HG03095 (cell line): Measurements from ENCODE around the gene ACSF3.
"Not testable (repeated sequence)": the region's sequence is repeated elsewhere in the genome, so short reads cannot be mapped to it uniquely, and the experiment has no call there.

Source experiments
- ATAC-seq: cut with Tn5 transposase; IDR thresholded peaks from one replicate; pipeline ENCODE4 v1.9.1; 2021; ENCODE audit warnings: moderate library complexity; ENCODE audit not compliant: unreplicated experiment

Gene ACSF3

DNA sequence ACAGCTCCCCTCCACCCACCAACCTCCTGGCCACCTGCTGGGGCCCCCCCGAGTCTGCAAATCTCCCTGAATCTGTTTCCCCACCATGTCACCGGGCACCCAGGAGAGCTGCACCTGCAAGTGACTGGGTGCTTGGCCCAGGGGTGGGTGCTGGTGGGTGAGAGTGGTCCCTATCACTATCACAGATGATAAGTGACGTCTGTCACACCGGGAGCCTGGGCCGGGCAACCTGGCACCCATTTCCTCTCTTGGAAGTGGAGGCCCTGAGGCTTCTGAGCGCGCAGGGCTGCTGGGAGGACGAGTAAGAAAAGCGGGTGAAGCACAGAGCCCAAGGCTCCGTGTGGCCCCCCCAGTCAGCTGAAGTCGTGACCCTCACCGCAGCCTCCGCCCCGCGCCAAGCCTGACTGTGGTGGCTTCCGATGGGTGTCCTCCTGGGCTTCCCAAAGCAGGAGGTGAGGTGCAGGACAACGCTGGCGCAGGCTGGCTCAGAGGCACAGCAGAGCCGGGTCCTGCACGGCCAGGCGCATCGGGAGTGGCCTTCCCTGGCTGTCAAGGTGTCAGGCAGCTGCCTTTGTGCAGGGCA, 21.0 kb upstream of the ACSF3 start:
- ATAC-seq: no peak

DNA sequence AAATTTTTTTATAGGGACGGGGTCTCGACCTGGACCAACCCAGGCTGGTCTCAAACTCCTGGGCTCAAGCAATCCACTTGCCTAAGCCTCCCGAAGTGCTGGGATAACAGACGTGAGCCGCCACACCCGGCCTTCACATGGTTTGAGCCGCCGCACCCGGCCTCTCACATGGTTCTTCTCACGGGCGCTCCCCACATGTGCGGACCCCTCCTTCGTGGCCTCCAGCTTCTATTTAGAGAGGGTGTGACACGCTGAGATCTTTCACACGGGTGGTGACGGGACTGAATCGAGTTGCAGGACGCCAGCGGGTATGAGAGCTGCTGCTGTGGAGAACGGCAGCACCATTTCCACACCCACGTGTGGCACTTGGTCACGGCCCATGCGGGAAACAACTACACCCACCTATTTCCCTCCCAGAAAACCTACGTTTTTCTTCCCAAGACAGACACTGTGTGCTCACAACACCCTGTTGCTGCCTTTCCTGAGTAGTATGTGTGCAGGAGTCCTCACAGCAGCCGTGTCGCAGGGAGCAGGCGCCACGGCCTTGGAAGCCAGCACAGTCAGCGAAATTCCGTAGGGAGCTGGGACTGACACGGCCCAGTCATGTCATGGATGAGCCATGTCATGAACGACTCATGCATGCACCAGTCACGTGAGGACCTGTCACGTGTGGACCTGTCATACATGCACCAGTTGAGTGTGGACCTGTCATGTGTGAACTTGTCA, 20.1 kb upstream of the ACSF3 start:
- no peak for ATAC-seq

DNA sequence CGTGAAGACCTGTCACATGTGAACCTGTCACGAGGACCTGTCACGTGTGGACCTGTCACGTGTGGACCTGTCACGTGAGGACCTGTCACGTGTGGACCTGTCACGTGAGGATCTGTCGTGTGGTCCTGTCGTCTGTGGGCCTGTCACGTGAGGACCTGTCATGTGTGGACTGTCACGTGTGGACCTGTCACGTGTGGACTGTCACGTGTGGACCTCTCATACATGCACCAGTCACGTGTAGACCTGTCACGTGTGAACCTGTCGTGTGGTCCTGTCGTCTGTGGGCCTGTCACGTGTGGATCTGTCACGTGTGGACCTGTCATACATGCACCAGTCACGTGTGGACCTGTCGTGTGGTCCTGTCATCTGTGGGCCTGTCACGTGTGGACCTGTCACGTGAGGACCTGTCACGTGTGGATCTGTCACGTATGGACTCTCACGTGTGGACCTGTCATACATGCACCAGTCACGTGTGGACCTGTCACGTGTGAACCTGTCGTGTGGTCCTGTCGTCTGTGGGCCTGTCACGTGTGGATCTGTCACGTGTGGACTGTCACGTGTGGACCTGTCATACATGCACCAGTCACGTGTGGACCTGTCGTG, 19.5 kb upstream of the ACSF3 start:
- not testable (repeated sequence) for ATAC-seq

DNA sequence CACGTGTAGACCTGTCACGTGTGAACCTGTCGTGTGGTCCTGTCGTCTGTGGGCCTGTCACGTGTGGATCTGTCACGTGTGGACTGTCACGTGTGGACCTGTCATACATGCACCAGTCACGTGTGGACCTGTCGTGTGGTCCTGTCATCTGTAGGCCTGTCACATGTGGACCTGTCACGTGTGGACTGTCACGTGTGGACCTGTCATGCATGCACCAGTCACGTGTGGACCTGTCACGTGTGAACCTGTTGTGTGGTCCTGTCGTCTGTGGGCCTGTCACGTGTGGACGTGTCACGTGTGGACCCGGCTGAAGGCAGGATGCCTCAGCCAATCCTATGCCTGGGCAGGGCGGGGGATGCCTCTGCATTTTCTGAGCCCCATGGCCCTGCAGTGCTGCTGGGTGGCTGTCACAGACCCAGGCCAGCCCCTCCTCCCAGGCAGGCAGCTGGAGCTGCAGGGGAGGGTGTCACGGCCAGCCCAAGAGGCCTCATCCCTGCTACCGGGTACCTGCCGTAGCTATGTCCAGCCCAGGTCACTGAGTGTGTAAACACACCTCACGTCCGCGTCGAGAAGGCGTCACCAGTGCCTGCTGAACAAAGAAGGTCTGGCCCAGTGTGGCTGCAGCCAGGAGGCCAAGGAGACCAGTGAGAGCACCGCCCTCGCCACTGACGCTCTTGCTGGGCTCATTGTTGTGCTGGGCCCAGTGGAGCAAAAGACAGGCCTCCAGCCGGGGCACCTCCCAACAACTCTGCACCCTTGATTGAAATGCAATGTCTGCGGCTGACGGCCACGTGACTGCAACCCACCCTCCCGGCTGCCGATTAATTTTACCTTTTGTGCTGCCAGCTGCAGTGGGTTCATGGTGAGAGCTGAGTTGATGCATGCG, 18.6 kb upstream of the ACSF3 start:
- no peak for ATAC-seq

DNA sequence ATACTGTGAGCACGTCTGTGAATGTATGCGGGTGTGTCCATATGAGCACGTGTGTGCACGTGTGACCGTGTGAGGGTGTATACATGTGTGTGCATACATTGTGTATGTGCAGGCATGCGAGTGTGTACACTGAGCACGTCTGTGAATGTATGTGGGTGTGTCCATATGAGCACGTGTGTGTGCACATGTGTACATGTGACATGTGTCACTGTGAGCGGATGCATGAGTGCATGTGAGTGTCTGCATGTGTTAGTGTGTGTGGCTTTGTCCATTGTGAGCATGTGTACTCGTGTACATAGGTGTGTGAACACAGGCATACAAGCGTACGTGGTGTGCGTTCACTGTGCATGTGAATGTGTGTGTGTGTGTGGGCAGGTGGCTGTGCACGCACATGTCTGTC, 17.5 kb upstream of the ACSF3 start:
- no peak for ATAC-seq

DNA sequence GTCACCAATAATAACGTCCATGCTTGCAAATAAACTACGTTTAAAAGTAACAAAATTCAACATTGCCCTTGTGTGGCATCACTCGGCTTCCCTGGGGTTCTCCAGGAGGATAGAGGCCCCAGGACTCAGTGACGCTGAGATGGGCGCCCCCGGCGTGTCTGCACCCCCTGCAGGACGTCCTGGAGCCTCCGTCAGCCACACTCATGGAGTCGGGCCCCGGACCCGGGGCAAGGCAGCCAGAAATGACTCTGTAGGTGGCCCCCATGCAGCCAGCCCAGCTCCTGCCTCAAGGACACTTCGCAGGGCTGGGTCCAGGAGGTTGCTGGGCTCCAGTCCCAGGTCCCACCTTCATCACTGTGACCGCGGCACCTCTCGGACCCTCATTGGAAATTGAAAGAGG, 16.6 kb upstream of the ACSF3 start:
- no peak for ATAC-seq

DNA sequence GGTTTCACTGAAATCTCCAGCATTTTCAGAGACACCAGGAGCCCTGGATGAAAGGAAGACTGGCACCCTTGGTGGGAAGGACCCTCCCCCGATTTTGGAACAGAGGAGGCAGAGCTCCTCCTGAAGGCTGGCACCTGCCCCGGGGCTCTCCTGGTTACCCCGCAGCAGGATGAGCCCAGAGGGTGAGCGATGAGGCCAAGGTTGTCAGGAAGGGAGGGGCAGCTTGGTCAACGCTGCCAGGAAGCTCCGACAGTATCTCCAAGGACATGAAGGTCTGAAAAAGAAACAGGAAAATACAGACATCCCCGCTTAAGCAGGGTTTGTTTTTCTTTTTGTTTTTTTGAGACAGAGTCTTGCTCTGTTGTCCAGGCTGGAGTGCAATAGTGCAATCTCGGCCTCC, 15.5 kb upstream of the ACSF3 start:
- ATAC-seq: no peak

DNA sequence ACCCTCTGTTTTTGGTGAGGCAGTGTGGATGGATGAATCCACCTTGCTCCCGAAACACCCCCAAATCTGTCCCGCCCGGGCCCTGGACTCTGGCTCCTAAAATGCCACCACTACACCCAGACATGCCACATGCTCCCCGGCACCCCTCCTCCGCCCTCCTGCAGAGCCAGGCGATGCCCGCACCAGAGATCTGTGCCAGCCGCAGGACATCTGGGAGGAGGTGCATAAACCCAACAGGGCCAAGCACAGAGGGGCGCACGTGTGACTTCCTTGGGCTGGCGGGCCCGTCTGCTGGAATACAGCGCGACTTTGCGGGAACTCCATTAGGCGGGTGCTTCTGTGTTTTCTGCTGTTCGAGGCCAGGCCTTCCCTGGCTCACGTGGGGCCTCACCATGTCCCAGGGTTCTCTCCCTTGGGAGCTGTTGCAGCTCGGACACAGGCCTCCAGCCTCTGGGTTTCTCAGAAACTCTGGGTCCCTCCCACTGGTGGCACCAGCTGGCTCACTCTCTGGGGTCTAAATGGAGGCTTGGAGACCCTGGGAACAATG, 14.1 kb upstream of the ACSF3 start:
- ATAC-seq: no peak

DNA sequence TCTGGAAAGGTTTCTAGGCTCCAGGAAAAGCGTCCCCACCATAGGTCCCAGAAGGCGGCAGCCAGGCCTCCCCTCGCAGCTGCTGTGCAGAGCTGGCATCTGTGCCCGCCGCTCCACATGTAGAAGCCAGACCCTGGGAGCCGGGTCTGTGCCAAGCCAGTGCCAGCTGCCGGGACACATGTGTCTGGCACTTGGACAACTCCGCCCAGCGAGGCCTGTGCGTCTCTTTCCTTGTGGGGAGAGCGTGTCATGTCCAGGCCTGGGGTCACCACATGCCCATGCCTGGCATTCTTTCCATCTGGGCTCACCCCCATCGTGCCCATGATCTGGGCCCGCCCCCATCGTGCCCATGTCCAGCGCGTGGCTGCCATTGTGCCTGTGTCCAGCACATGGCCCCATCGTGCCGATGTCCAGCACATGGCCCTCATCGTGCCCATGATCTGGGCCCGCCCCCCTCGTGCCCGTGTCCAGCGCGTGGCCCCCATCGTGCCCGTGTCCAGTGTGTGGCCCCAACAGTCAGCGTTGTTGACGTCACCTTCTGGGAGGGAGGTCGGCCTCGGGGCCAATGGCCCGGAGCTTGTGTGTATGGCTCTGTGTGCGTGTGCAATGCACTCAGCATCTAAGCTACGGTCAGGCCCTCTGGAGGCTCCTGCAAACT, 13.3 kb upstream of the ACSF3 start:
- ATAC-seq: no peak

DNA sequence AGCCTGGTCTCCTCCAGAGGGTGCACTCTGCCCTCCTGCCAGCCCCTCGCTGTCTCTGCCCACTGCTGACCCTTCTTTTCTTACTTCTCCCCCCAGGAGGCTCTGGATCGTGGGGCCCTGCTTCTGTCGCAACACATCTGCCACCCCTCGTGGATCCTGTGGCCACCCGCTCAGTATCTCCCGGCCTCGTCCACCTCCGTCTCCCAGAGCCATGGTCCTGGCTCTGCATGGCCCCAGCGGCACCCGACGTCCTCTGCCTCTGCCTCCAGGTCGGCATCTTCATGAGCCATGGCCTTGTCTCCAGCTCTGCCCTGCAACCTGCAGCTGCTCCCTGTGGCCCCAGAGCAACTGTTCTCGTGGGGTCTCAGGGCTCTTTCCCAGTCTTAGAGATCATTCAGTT, 12.1 kb upstream of the ACSF3 start:
- no peak for ATAC-seq

DNA sequence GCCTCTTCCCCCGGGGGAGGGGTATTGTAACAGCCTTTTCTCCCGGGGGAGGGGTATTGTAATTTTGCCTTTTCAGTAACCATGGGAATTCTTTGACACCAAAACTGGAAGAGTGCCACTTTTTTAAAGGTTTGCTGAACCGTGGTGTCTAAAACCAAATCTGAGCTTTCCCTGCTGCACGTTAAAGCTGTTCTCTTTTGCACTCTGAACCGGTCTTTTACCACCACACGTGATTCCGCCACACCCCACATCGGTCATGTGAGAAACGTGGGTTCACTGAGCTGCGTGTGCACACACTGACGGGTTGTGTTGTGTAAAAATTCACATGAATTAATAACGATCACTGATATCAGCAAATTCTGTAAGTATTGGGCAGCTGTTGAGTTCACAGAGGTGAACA, 9.2 kb upstream of the ACSF3 start:
- ATAC-seq: no peak

DNA sequence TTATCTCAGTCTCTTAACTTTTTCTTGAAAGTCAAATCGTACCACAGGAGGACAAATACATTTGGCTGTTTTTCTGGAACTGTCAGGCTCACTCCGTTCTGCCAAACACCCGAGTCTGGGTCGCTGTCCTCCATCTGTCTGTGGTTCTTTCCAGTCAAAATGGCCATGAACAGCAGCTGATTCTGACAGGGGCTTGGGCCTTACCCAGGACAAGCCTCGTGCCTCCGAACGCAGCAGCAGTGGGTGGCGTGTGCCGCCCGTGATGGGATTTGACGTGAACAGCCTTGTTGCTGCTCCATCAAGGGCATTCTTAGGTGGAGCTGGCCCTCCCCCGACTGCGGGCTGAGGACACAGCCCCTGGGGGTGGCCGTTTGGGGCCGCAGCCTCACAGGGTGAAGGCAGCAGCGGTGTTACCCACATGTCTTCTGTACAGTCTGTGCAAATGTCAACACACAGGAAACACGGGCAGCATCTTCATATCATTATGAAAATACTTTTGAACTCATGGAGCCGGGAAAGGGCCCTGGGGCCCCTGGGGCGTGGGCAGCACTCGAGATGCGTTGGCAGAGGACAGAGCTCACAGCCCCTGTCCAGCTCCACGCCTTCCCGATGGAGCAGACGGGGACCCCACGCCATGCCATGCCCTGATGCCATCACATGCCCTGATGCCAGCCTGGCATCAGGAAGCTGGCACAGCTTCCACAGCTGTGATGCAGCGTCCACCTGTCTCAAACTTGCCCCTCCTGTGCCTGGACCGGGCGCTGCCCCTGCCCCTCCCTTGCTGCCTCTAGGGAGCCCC, 8.6 kb upstream of the ACSF3 start:
- ATAC-seq: no peak

DNA sequence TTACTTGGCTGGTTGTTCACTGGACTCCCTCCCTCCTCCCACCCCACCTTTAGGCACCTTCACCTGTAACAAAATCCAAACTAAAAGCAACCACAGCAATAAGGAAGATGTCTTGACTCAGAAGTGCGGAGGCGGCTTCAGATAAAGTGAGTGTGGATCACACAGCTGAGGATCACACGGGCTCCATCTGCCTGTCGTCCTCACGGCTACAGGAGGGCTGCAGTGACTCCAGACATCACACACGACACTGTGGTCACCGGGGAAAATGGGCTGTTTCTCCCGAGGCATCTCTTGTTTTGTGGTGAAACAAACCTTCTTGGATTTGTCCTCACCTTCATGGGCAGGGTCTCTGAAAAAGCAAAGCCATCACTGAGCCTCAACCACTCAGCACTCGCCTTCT, 7.9 kb upstream of the ACSF3 start:
- ATAC-seq: no peak

DNA sequence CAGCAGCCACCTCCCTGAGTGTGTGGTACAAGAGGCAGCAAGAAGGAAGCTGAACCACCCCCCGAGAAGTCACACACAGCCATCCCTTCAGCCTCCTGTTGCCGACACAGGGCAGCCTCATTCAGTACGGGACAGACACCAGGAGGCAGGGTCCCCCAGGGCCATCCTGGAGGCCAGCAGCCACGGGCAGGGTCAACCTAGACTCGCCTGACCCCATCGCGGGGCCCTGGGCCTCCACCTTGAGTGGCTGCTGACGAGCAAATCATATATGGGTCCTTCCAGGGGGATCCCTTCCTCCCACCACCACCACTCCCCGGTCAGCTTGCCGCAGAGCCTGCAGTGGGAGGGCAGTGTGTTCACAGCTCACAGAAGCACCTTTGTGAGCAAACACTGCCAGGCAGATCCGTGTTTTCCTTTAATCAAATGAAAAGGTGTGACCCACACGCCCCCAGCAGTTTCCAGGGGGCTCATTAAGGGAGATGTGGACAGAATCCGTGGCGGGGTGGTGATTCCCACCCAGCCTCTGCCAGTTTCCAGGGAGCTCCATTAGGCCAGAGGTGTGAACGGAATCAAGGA, 5.6 kb upstream of the ACSF3 start:
- no peak for ATAC-seq

DNA sequence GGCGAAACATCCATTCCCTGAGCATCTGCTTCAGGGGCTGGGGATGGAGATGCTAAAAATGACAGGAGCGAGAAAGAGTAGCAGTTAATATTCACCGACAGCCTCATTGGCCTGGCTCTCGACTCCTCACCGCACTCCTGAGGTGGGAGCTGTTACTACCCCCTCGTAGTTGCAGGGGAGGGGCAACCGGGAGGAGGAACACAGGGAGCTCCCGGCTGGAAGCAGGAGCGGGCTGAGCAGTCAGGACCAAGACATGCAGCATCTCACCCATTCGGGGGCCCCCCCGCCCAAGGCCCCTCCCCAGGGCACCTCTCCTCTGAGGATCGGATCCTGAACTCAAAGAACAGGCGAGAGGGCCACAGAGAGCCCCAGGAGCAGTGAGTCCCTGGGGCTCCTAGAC, 4.5 kb upstream of the ACSF3 start:
- no peak for ATAC-seq

DNA sequence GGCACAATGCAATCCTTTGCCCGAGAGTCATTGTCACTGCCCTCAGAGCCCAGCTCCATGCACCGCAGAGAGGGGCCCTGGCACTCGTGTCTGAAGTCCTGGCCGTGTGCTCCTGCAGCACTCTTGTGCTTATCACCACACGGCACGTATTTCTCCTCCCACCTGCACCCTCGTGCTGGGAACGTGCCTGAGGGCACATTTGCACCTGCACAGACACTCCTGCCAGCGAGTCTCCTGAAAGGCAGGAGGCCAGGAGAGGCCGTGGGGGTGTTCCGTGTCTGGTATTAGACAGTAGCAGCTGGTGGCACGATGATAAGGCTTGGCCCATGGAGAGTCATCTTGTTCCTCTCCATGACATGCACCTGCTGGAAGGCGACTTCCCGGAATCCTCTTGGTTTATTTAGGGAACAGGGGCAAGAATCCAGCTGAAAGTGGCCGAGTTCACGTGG, 3.4 kb upstream of the ACSF3 start:
- ATAC-seq: no peak

DNA sequence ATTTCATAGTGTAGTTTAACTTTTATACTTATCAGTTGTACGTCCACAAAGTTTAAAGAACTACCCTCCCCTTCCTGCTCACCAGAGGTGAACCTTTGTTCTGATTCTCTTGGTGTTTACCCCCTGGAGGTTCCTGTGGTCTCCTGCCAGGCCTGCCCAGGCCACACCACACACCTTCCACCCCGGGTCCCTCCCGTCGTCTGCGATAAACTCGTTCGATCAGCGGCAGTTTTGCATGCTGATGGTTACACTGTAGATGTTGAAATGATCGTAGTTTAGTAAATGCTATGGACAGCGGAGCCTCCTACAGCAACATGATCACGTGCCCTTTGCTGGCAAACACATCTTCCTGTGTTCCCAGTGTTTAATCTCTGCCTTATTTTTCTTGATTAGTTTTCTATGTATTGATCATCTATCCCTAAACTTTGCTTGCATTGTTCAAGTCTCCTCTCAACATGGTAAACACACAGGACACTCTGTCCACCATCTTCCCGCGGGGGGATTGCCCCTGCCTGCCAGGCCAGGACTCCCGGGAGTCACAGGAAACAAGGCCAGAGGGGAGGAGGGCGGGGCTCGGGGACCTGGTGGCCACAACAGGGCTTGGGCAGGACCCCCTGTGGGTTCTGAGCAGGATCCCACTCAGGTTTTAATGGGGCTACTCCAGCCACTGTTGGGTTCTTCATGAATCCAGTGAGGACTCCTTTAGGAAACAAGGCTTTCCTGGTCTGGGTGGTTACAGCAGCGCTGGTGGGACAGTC, 2.8 kb upstream of the ACSF3 start:
- no peak for ATAC-seq

DNA sequence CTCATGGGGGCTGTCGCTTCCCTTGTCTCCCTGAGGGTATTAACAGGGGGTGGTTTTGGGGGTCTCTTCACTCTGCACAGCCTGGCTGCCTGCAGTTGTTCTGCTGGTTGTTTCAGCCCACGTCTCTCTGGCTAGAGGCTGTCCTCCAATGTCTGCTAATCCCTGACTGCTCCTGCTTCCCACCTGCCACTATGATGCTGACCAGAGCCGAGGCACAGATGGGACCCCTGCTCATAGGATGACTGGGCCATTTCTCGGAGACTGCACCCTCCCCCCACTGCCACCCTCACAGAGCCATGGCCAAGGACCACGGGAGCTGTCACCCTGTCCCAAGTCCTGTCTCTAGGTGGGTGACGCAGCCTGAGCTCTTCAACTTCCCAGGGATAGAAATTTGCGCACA, 1.6 kb upstream of the ACSF3 start:
- no peak for ATAC-seq

DNA sequence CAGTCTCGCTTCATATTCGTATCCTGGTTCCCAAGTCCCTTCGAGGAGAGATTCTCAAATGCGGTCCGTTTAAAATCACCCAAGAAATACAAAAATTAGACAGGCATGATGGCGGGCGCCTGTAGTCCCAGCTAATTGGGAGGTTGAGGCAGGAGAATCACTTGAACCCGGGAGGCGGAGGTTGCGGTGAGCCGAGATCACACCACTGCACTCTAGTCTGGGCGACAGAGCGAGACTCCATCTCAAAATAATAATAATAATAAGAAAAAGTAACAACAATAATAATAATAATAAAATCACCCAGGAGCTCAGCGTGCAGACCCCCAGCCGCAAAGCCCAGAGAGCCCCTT, 425 bp upstream of the ACSF3 start:
- not testable (repeated sequence) for ATAC-seq
